HepG2 (cell line): ENCODE measurements around the gene NINL. TPM values are rescaled to one million over a fixed set of nuclear protein-coding genes. Genes with fewer than 3 reads are reported as not detected.

Experiments
- ATF2 ChIP-seq: sonication (generic); formaldehyde crosslinking; IDR thresholded peaks from 2 replicates; pipeline ENCODE4 v1.4.0; 2020; ENCODE audit warnings: missing genetic modification reagents
- ATM ChIP-seq: fragments of 450-650 bp; IDR thresholded peaks from 2 replicates; pipeline ENCODE4 v1.7.1; 2017; ENCODE audit warnings: mild to moderate bottlenecking, borderline replicate concordance
- DZIP1 ChIP-seq: sonication (generic); formaldehyde crosslinking; IDR thresholded peaks from 2 replicates; pipeline ENCODE4 v1.5.0; 2020; ENCODE audit warnings: mild to moderate bottlenecking, missing genetic modification reagents
- MIXL1 ChIP-seq: IDR thresholded peaks from 2 replicates; pipeline ENCODE4 v1.6.1; 2016
- NCOR1 ChIP-seq: fragments of 200-600 bp; sonication (generic); IDR thresholded peaks from 2 replicates; pipeline ENCODE4 v1.7.0; 2017; ENCODE audit warnings: antibody characterized with exemption, low read length, borderline replicate concordance
- NFIB ChIP-seq: sonication (generic); formaldehyde crosslinking; IDR thresholded peaks from 2 replicates; pipeline ENCODE4 v1.9.0; 2021; ENCODE audit warnings: missing genetic modification reagents, mild to moderate bottlenecking, borderline replicate concordance
- NR2F1 ChIP-seq, 2 experiments: fragments of 450-650 bp in 1 of 2; formaldehyde crosslinking in 1 of 2; IDR thresholded peaks; 2 replicates each; pipeline versions ENCODE4 v1.5.0 to v1.6.1; 2016 to 2020; ENCODE audit warnings: mild to moderate bottlenecking in 1 of 2, missing compliant biosample characterization in 1 of 2, missing genetic modification reagents in 1 of 2, moderate library complexity in 1 of 2
- NR2F2 ChIP-seq: IDR thresholded peaks from 2 replicates; pipeline ENCODE4 v1.6.1; 2012; ENCODE audit warnings: low read depth, inconsistent platforms, borderline replicate concordance
- RARG ChIP-seq: sonication (generic); formaldehyde crosslinking; IDR thresholded peaks from 2 replicates; pipeline ENCODE4 v1.4.0; 2020; ENCODE audit warnings: low read depth, mild to moderate bottlenecking, missing genetic modification reagents
- RERE ChIP-seq: IDR thresholded peaks from 2 replicates; pipeline ENCODE4 v1.6.1; 2016; ENCODE audit warnings: low read depth, missing genetic modification reagents, missing compliant biosample characterization
- SIN3B ChIP-seq: fragments of 150-350 bp; IDR thresholded peaks from 2 replicates; pipeline ENCODE4 v1.6.1; 2014; ENCODE audit warnings: low read length
- ZBTB7B ChIP-seq: sonication (generic); formaldehyde crosslinking; IDR thresholded peaks from 2 replicates; pipeline ENCODE4 v1.4.0; 2020; ENCODE audit warnings: missing genetic modification reagents
- ZMAT5 ChIP-seq: sonication (generic); formaldehyde crosslinking; IDR thresholded peaks from 2 replicates; pipeline ENCODE4 v1.5.0; 2020; ENCODE audit warnings: mild to moderate bottlenecking, low read depth, missing genetic modification reagents, borderline replicate concordance
- ZNF232 ChIP-seq: sonication (generic); formaldehyde crosslinking; IDR thresholded peaks from 2 replicates; pipeline ENCODE4 v1.4.0; 2020; ENCODE audit warnings: missing genetic modification reagents, borderline replicate concordance
- ZNF30 ChIP-seq: sonication (generic); formaldehyde crosslinking; IDR thresholded peaks from 2 replicates; pipeline ENCODE4 v1.5.0; 2020; ENCODE audit warnings: mild to moderate bottlenecking, missing genetic modification reagents
- ZNF333 ChIP-seq: sonication (generic); formaldehyde crosslinking; IDR thresholded peaks from 2 replicates; pipeline ENCODE4 v1.4.0; 2020; ENCODE audit warnings: mild to moderate bottlenecking, missing genetic modification reagents, borderline replicate concordance
- ZNF7 ChIP-seq: IDR thresholded peaks from 2 replicates; pipeline ENCODE4 v1.6.1; 2016; ENCODE audit warnings: missing biosample characterization, missing genetic modification reagents
- ZNF770 ChIP-seq: sonication (generic); formaldehyde crosslinking; IDR thresholded peaks from 2 replicates; pipeline ENCODE4 v1.5.0; 2020; ENCODE audit warnings: mild to moderate bottlenecking, missing genetic modification reagents
- polyA plus RNA-seq, 8 experiments: library from polyadenylated mRNA; depleted of rRNA in 3 of 8; stranded (reverse) in 7 of 8; unstranded in 1 of 8; fragments of >200 nt; fragmentation: Illumina TruSeq in 4 of 8; extraction: Trizol in 4 of 8; gene quantifications; 2 replicates each; pipeline versions ENCODE4 v1.2.1 to v1.2.3, GENCODE V29; 2011 to 2016; ENCODE audit warnings: low read depth in 4 of 8, missing spikeins in 1 of 8, mixed read lengths in 1 of 8; ENCODE audit not compliant: insufficient read depth in 1 of 8
- total RNA-seq, 5 experiments: library from RNA; depleted of rRNA; stranded (reverse); fragments of >200 nt; fragmentation: Illumina TruSeq; extraction: Trizol; gene quantifications; 2 replicates each; pipeline ENCODE4 v1.2.3, GENCODE V29; 2016; ENCODE audit warnings: low read depth in 1 of 5

The NINL gene
- total and polyA plus RNA-seq, 2 of the 13 experiments (the other 11 are each of a cell fraction or from before 2014, with no cell fraction given) = 32.3 to 34.3 TPM

- no peak for TF ChIP-seq RERE (CRISPR knock-in tag)
- no peak for TF ChIP-seq ZNF232 (CRISPR knock-in tag)
- no peak; the same call in 1 of the 2 replicates for TF ChIP-seq ZNF7
- TF ChIP-seq SIN3B = 0 out of 2 replicates have a peak, but pooled peaks have one; percentile 21
- TF ChIP-seq MIXL1 (CRISPR knock-in tag) = no peak
- no peak for TF ChIP-seq NR2F2
- TF ChIP-seq RARG (CRISPR knock-in tag) = no peak
- peak; percentile 10 to 54; a peak in 1 of 4 replicates for TF ChIP-seq NR2F1 (CRISPR knock-in tag; IDR thresholded peaks at IDR 0.05)
- TF ChIP-seq ZNF770 = no peak
- TF ChIP-seq NCOR1 = no peak
- TF ChIP-seq ZBTB7B (CRISPR knock-in tag) = 0 out of 2 replicates have a peak, but pooled peaks have one; percentile 11
- no peak for TF ChIP-seq NFIB (CRISPR knock-in tag)
- no peak for TF ChIP-seq ATF2
- no peak for TF ChIP-seq ATM
- TF ChIP-seq DZIP1 = peak; percentile 81; the same call in 1 of the 2 replicates
- peak; percentile 72; the same call in 1 of the 2 replicates for TF ChIP-seq ZNF333
- TF ChIP-seq ZNF30 (CRISPR knock-in tag) = no peak
- no peak for TF ChIP-seq ZMAT5 (CRISPR knock-in tag)
Observed at GRCh38 chr20:25623225-25623735, 37.9 kb upstream of the NINL start (continued).
